ENCODE measurements around the gene FBXL7. TPM values are rescaled to one million over a fixed set of nuclear protein-coding genes. Genes with fewer than 3 reads are reported as not detected.

Gene FBXL7
- total RNA-seq, 2 experiments from 2014 or later = not detected

DNA sequence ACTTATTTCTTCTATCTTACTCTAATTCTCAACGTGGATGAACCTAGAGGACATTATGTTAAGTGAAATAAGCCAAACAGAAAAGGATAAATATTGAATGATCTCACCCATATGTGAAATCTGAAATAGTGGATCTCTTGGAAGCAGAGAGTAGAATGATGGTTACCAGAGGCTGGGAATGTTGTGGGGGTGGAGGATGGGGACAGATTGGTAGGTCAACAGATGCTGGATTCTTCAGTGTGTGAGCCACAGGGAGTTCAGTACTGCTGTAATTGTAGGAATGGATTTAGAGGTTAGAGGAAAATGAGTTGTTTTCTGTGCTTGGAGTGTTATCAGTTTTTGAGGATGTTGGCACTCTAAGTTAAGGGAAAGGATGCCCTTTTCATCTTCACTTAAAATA lies 190.6 kb downstream of the FBXL7 start:
- no peaks in the 10 kb centered on the region for H3K36me3 Mint-ChIP-seq (ENCODE audit: low read depth)
- peaks cover 0 to 15% of the 10 kb centered on the region in 2 experiments for H3K9me3 ChIP-seq (ENCODE audit: control insufficient read depth in 1 of 2, insufficient read depth in 1 of 2, low read length in 2 of 2)
- intact Hi-C loops (cut with DNase I, micrococcal nuclease) = no loop called here
- H3K4me3 Mint-ChIP-seq = no peak overlapping the region
- ChIA-PET CTCF (no interaction called here), POLR2A (no interaction called here)
- TF ChIP-seq, protein P1, sequence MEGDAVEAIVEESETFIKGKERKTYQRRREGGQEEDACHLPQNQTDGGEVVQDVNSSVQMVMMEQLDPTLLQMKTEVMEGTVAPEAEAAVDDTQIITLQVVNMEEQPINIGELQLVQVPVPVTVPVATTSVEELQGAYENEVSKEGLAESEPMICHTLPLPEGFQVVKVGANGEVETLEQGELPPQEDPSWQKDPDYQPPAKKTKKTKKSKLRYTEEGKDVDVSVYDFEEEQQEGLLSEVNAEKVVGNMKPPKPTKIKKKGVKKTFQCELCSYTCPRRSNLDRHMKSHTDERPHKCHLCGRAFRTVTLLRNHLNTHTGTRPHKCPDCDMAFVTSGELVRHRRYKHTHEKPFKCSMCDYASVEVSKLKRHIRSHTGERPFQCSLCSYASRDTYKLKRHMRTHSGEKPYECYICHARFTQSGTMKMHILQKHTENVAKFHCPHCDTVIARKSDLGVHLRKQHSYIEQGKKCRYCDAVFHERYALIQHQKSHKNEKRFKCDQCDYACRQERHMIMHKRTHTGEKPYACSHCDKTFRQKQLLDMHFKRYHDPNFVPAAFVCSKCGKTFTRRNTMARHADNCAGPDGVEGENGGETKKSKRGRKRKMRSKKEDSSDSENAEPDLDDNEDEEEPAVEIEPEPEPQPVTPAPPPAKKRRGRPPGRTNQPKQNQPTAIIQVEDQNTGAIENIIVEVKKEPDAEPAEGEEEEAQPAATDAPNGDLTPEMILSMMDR (IDR thresholded peaks at IDR 0.05) = no peak
- H3K27me3 ChIP-seq (ENCODE audit: control insufficient read depth in 1 of 2, insufficient read depth in 2 of 2, low read length in 2 of 2) = no peaks in the 10 kb centered on the region
- H3K27ac Mint-ChIP-seq = no peak overlapping the region
- no peak overlapping the region for H3K27ac ChIP-seq (ENCODE audit: low read depth in 1 of 2, low read length in 2 of 2)
- H3K4me1 ChIP-seq (ENCODE audit: insufficient read depth, low read length) = no peaks in the 10 kb centered on the region
- H3K4me1 Mint-ChIP-seq (ENCODE audit: low read depth) = no peaks in the 10 kb centered on the region
- H3K4me3 ChIP-seq (ENCODE audit: low read length) = no peak overlapping the region
- no peaks in the 10 kb centered on the region for H3K36me3 ChIP-seq (ENCODE audit: insufficient read depth, low read length)
- no peaks in the 10 kb centered on the region for H3K27me3 Mint-ChIP-seq
- H3K9me3 Mint-ChIP-seq = peaks cover 3% of the 10 kb centered on the region
- DNase-seq (no peak), ATAC-seq (ENCODE audit: poor library complexity) (no peak)

DNA sequence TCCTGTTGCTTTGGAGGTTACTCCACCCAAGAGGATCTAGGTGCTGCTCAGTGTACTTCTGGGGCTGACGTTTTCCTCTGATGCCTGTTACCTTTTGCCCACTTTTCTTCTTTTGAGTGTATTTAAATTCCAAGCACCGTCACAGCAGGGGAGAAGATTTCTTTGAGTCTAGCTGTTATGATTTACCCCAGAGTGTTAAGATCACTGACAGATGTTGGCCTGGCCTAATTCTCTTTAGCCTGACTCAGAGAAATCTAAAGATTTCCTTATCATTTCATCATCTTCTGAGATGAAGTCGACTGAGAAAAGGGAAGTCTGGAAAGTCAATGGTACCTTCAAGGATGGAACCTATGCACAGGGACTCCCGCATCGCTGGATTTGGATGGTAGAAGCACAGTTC lies 191.5 kb downstream of the FBXL7 start:
- H3K9me3 ChIP-seq (ENCODE audit: control insufficient read depth in 1 of 2, insufficient read depth in 1 of 2, low read length in 2 of 2) = peaks cover 0 to 15% of the 10 kb centered on the region in 2 experiments
- ChIA-PET POLR2A (no interaction called here), CTCF (no interaction called here)
- peaks cover 3% of the 10 kb centered on the region for H3K9me3 Mint-ChIP-seq
- no peaks in the 10 kb centered on the region for H3K27me3 ChIP-seq (ENCODE audit: control insufficient read depth in 1 of 2, insufficient read depth in 2 of 2, low read length in 2 of 2)
- H3K27me3 Mint-ChIP-seq = no peaks in the 10 kb centered on the region
- no peaks in the 10 kb centered on the region for H3K36me3 Mint-ChIP-seq (ENCODE audit: low read depth)
- intact Hi-C loops (cut with DNase I, micrococcal nuclease) = no loop called here
- no peak overlapping the region for H3K27ac Mint-ChIP-seq
- no peak for DNase-seq
- no peak overlapping the region for H3K27ac ChIP-seq (ENCODE audit: low read depth in 1 of 2, low read length in 2 of 2)
- no peaks in the 10 kb centered on the region for H3K36me3 ChIP-seq (ENCODE audit: insufficient read depth, low read length)
- TF ChIP-seq, protein P1 (IDR thresholded peaks at IDR 0.05) = no peak
- H3K4me3 Mint-ChIP-seq = no peak overlapping the region
- no peak for ATAC-seq (ENCODE audit: poor library complexity)
- no peak overlapping the region for H3K4me3 ChIP-seq (ENCODE audit: low read length)
- H3K4me1 Mint-ChIP-seq (ENCODE audit: low read depth) = no peaks in the 10 kb centered on the region
- no peaks in the 10 kb centered on the region for H3K4me1 ChIP-seq (ENCODE audit: insufficient read depth, low read length)

DNA sequence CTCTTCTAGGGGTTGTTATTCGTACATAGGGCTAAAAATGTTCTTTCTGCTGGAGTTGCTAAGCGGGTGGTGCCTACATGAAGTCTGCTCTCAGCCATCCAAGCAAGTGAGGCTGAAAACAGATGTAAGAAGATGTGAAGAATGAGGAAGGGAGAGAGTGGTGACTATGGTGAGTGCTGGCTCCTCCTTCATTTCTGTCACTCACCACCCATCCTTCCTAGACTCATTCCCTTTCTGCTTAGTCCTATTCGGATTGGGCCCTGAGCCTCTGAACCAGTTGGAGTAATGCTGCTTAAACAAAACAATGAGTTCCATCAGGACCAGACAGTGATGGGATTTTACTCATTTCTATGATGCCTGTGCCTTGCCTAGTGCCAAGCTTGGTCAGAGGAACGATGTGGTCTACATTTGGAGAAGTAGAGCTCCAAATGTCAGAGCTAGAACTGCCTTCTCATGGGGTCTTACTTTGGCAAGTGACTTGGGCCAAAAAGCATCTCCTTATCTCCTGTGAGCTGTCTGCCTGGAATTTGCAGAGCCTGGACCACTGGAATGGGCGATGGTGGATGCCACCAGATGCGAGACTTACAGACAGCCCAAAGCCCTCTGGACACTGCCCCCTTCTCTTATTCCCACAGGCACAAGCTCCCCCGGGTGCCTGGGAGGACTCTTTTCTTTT lies 192.9 kb downstream of the FBXL7 start:
- ChIA-PET CTCF (no interaction called here), POLR2A (no interaction called here)
- no peak overlapping the region for H3K27ac Mint-ChIP-seq
- ATAC-seq (ENCODE audit: poor library complexity) = no peak
- H3K27ac ChIP-seq (ENCODE audit: low read depth in 1 of 2, low read length in 2 of 2) = no peak overlapping the region
- H3K9me3 Mint-ChIP-seq = peaks cover 3% of the 10 kb centered on the region
- peaks cover 0 to 15% of the 10 kb centered on the region in 2 experiments for H3K9me3 ChIP-seq (ENCODE audit: control insufficient read depth in 1 of 2, insufficient read depth in 1 of 2, low read length in 2 of 2)
- H3K27me3 Mint-ChIP-seq = no peaks in the 10 kb centered on the region
- no peak for DNase-seq
- intact Hi-C loops (cut with DNase I, micrococcal nuclease) = no loop called here
- H3K4me1 ChIP-seq (ENCODE audit: insufficient read depth, low read length) = no peaks in the 10 kb centered on the region
- TF ChIP-seq, protein P1 (IDR thresholded peaks at IDR 0.05) = no peak
- H3K27me3 ChIP-seq (ENCODE audit: control insufficient read depth in 1 of 2, insufficient read depth in 2 of 2, low read length in 2 of 2) = no peaks in the 10 kb centered on the region
- H3K4me1 Mint-ChIP-seq (ENCODE audit: low read depth) = no peaks in the 10 kb centered on the region
- H3K36me3 Mint-ChIP-seq (ENCODE audit: low read depth) = no peaks in the 10 kb centered on the region
- no peaks in the 10 kb centered on the region for H3K36me3 ChIP-seq (ENCODE audit: insufficient read depth, low read length)
- no peak overlapping the region for H3K4me3 ChIP-seq (ENCODE audit: low read length)
- no peak overlapping the region for H3K4me3 Mint-ChIP-seq
